Measurements from ENCODE around the gene PPIL4.
"Not testable (repeated sequence)": the region's sequence is repeated elsewhere in the genome, so short reads cannot be mapped to it uniquely, and the experiment has no call there.

PPIL4 gene

DNA sequence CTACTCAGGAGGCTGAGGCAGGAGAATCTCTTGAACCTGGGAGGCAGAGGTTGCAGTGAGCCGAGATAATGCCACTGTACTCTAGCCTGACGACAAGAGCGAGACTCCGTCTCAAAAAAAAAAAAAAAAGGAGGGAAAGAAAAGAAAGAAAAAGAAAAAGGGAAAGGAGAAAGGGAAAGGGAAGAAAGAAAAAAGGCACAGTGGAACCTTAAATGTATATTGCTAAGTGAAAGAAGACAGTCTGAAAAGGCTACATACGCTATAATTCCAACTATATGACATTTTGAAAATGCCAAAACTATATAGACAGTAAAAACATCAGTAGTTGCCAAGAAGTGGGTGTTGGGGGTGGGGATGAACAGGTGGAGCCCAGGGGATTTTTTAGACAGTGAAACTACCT is 16.2 kb downstream of the PPIL4 start:
- no peak for DNase-seq (ENCODE audit: low spot score)

DNA sequence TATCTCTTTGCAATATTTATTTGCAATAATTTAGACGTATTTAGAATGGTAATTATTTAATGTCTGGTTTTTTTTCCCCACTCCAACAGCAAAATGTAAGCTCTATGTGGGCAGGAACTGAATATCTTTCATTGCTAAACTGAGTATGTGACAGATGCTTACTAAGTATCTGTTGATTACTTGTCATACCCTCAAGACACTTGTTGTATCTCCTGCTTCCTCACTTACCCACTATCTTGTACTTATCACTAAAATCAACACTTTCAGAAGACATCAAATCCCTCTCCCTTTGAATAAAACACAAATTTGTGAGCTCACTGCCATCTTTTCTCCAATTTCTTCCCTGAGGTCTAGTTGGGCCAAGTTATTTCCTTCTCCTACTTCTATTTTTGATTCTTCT is 30.3 kb downstream of the PPIL4 start:
- no peak for DNase-seq (ENCODE audit: low spot score)

DNA sequence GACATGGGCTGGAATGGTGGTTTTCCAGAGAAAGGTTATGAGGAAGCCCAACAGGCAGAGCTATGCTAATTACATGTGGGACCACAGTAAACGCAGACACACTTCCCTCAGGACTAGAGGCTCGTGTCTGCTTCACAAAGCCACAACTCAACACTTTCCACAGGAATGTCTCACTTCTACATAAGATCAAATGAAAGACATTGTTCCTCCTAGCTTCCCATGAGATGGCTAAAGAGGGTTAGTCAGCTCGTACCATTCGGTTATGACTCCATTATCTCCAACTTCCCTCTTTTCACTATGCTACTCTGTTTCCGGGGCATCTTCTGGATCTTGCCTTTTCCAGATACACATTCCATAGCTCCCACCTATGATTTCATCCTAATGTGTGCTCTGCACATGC is 31.9 kb downstream of the PPIL4 start:
- no peak for DNase-seq (ENCODE audit: low spot score)

DNA sequence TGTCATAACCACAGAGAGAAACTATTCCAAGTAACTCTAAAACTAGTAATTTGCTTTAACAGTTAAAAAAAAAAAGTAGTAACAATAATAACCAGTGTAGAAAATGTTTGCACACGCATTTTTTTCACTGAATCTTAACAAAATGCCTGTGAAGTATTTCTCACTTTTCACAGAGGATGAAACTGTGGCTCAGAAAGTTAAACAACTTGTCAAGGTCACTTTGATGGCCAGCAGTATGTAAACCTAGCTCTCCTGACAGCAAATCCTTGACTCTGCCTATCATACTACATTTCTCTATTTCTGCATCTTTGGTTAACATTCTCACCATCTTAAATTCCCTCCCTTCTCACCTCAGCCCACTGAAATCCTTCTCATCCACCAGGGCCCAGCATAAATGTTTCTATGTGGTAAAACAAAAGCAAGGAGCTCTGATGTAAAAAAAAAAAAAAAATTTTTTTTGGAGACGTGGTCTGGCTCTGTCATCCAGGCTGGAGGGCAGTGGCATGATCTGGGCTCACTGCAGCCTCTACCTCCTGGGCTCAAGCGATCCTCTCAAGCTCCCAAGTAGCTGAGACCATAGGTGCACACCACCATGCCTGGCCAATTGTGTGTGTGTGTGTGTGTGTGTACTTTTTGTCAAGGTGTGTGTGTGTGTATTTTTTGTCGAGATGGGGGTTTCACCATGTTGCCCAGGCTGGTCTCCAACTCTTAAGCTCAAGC is 34.9 kb downstream of the PPIL4 start:
- no peak for DNase-seq (ENCODE audit: low spot score)

DNA sequence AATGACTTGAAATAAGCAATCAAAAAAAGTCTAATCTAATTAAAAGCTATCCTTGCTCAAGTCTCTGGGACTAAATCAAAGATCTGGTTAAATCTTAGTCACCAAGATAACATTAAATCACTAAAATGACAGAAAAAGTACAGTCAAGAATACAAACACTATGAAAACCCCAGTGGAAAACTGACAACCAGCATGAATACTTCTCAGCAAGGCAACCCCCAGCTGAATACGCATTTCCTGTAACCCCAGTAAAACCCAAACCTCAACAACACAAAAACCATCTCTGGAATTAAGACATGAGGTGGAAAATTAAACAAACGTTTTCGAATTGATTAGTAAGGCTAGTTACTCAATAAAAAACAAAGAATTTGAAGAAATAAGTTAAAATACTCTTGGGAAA is 37.4 kb downstream of the PPIL4 start:
- no peak for DNase-seq (ENCODE audit: low spot score)

DNA sequence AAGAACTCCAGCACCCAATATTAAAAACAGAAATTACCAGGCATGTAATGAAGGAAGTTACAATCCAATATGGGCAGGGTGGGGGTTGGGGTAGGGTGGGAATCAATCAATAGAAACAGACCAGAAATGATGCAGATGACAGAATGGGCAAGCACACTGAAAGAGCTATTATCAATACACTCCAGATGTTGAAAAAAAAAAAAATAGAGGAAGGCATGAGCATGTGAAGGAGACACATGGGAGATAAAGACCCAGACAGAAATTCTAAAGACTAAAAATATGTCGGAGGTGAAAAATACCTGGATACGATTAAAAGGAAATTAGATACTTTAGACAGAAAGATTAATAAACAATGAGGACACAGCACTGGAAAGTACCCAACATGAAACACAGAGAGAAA is 42.0 kb downstream of the PPIL4 start:
- no peak for DNase-seq (ENCODE audit: low spot score)

DNA sequence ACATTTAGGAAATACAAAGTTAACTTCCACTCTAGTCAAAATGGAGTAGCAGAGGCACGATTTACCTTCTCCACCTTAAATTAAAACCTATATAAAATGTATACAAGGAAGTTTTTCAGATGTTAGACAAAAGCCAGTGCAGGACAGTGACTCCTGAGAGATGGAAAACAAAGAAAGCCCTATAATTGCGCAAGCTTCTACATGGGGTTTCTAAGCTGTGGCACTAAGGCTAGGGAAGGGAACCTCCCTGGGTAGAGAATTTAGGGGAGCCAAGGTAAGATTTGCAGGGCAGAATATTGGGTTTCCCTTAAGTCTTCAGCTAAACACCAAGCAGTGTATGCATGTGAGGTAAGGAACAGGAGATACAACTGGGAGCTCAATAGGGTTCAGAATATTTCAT is 42.6 kb downstream of the PPIL4 start:
- no peak for DNase-seq (ENCODE audit: low spot score)

DNA sequence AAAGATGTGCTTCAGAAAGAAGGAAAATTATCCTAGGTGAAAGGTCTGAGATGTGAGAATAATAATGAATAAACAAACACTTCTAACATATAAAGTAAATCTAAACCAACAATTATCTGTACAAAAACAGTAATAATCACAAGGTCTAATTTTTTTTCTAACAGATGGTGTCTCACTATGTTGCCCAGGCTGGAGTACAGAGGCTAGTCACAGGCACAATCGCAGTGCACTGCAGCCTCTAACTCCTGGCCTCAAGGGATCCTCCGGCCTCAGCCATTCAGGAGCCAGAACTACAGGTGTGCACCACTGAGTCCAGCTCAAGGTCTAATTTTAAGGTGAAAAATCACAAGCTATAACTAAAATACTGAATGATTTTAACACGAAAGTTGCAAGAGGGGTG is 44.1 kb downstream of the PPIL4 start:
- no peak for DNase-seq (ENCODE audit: low spot score)

DNA sequence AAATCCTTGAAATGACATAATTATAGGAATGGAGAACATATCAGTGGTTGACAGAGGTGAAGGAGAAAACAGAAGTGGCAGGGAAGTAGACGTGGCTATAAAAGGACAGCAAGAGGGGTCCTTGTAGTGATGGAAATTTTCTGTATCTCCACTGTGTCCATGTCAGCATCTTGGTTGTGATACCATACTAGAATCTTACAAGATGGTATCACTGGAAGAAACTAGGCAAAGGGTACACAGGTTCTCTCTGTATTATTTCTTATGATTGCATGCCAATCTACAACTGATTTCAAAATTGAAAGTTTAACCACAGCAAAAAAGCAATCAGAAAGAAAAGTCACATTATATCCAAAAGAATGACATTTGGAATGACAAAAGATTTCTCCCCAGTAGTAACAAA is 44.6 kb downstream of the PPIL4 start:
- no peak for DNase-seq (ENCODE audit: low spot score)

DNA sequence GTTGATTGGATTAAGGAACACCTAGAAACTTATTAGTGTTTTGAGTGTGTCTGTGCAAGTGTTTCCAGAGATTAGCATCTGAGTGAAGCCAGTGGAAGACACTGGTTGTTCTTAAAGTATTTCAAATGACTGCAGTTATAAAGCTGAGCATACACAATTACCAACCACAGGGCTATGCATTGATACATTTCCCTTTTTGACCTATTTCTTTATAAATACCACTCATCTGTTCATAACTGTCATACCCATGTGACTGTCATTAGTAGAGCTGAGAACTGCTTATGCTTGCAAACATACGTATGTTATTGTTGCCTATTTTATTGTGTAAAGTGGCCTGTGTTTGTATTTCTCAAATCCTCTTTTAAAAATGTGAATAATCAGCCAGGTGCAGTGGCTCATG is 45.7 kb downstream of the PPIL4 start:
- DNase-seq (ENCODE audit: low spot score), result no peak

DNA sequence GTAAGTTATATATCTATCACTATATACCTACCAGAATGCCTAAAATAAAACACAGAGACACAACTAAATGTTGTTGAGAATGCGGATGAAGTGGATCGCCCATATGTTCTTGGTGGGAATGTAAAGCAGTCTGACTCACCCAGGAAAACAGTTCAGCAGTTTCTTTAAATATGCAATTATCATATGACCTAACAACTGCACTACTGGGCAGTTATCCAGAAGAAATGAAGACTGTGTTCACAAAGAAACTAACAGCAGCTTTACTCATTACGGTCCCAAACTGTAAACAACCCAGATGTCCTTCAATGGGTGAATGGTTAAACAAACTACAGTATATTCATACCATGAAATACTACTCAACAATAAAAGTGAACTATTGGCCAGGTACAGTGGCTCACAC is 46.8 kb downstream of the PPIL4 start:
- DNase-seq (ENCODE audit: low spot score), result peak; percentile 26

DNA sequence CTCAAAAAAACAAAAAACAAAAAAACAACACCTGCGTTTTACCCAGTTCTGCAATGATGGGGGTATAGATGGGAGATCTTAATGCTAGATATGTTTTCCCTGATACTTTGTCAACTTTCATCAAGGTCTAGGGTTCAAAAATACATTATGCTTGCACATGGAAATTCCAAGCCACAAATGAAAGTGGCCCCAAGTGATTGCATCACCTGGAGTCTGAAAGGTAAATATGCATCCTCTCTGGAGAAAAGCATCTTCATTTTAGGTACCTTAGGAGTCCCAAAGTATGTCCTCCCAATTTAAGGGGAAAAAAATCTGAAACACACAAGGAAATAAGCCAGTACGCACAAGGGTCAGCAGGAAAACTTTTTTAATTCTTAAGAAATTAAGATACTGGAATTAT is 48.5 kb downstream of the PPIL4 start:
- DNase-seq (ENCODE audit: low spot score), result no peak

DNA sequence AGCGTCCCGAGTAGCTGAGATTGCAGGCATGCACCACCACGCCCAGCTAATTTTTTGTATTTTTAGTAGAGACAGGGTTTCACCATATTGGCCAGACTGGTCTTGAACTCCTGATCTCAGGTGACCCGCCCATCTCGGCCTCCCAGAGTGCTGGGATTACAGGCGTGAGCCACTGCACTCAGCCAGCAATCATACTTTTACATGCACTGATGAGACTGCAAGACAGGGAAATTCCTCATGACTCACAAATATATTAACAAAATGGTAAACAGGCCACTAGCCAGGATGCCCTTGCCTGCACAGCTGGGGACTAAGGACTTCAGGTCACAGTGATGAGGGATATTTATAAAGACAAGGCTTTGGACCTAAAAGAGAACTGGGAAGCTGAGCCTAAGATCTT is 49.2 kb downstream of the PPIL4 start:
- peak; percentile 86 for DNase-seq (ENCODE audit: low spot score)

DNA sequence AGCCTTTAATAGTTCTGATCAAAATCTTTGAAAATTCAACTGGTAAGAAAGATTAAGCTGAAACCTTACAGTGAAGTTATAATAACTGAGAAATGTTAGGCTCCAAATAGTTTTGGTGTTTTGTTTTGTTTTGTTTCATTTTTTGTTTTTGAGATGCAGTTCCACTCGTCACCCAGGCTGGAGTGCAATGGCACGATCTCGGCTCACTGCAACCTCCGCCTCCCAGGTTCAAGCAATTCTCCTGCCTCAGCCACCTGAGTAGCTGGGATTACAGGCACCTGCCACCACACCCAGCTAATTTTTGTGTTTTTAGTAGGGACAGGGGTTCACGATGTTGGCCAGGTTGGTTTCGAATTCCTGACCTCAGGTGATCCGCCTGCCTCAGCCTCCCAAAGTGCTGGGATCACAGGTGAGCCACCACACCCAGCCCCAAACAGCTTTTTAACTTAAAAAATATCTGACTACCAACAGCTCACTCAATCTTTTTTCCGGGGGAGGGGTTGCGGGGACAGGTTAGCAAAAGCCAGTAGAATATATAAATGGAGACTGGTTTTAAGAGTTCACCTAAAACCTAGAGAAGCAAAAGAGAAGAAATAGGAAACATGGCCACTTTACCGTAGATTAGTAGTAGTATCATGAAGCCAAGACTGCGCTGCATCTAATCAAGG is 50.4 kb downstream of the PPIL4 start:
- DNase-seq (ENCODE audit: low spot score), result not testable (repeated sequence)

DNA sequence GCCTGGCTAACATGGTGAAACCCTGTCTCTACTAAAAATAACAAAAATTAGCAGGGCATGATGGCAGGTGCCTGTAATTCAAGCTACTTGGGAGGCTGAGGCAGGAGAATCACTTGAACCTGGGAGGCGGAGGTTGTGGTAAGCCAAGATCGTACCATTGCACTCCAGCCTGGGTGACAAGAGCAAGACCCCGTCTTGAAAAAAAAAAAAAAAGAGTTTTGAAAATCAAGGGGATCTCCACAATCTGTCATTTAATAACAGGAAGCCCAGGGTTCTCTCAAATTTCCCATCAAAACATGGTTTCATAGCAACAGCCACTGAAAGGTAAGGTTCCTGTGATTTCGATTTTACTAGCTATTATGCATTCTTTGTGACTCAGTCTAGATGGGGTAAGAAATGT is 51.0 kb downstream of the PPIL4 start:
- peak; percentile 16 for DNase-seq (ENCODE audit: low spot score)

DNA sequence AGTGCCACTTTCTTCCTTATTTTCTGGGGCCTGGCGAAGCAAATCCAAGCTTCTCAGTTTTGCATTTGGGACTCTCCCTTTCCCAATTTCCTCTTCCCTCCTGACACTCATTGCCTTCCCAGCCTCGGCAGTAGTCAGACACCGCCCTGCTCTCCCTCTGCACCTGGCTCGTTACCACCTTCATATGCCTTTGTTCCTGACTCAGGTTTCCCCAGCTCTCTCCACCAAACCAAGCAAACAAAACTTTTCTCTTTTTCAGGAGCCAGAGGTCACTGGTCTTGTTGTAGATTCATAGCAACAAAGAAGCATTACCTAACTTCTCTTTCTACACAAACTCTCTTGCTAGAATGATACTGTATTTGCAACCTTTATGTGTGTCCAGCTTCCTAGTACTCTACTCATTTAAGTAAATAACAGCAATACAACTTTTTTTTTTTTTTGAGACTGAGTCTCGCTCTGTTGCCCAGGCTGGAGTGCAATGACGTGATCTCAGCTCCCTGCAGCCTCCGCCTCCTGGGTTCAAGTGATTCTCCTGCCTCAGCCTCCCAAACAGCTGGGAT is 52.0 kb downstream of the PPIL4 start:
- no peak for DNase-seq (ENCODE audit: low spot score)

DNA sequence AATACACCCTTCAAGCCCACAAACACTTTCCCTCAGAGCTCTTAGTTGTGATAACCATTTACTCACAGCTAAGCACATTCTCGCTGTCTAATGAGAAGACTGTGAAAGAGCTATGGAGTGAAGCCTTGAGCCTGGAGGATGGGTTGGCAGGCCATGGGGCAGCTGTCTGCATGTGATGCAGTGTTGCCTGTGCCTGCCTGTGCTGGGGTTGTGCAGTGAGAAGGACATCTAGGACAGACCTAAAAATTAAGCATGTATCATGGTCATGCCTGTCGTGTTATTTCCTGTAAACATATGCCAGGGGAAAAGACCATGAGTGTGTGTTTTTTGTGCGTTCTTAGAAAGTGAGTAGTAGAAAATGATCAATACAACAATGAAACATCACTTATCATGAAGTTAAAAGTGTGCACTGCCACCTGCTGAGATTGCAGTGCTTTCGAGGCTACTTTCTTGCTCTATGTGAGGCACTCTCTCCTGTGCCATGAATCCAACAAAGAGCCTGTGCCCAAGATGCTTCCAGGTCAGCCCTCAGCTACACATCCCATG is 53.0 kb downstream of the PPIL4 start:
- no peak for DNase-seq (ENCODE audit: low spot score)

DNA sequence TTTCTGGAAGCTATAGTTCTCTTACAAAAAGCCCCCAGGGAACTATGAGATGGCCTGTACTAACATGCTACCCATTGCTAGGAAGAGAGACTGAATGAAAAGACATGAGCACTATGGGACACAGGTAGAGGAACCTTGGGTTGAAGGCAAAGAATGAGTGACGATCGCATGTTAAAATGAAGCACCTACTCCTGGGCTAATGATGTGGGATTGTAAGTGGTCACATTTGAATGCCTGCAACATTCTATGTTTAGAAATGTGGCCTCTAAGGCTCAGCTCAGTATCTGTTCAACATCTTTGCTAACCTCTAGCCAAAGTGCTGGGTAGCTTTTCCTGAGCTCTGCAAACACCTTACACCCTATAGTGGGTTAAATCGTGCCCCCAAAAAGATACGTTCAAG is 55.9 kb downstream of the PPIL4 start:
- DNase-seq (ENCODE audit: low spot score), result no peak

DNA sequence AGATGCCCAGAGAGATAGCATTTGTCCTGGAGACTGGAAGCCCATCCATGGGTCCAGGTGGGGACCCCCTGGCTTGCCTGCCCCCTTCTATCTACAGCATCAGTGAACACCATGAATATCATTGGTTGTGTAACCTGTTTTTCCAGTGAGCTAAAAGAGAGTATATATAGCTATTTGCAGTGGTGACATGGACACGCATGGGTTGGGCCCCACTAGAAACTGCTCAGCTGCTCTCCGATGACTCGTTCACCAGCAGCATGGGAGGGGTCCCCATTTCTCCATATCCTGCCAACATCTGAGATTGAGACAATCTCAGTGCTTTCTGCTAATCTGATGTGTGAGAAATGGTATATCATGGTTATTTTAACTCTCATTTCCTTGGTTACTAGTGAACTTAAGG is 57.0 kb downstream of the PPIL4 start:
- no peak for DNase-seq (ENCODE audit: low spot score)

DNA sequence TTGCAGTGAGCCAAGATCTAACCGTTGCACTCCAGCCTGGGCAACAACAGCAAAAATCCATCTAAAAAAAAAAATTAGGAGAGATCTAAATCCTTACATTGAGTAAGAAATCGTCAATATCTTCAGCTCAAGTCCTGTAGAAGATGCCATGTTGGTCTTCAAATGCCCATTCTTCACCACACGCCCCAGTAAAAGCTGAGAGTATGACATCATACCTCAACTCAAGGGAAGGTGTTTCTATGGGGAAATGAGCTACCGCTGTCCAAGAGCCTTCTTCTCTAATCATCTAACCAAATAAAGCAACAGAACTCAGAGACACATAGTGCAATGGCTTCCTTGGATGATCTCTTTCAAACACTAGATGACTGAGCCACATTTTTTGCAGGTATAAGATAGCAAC is 58.5 kb downstream of the PPIL4 start:
- DNase-seq (ENCODE audit: low spot score), result no peak

DNA sequence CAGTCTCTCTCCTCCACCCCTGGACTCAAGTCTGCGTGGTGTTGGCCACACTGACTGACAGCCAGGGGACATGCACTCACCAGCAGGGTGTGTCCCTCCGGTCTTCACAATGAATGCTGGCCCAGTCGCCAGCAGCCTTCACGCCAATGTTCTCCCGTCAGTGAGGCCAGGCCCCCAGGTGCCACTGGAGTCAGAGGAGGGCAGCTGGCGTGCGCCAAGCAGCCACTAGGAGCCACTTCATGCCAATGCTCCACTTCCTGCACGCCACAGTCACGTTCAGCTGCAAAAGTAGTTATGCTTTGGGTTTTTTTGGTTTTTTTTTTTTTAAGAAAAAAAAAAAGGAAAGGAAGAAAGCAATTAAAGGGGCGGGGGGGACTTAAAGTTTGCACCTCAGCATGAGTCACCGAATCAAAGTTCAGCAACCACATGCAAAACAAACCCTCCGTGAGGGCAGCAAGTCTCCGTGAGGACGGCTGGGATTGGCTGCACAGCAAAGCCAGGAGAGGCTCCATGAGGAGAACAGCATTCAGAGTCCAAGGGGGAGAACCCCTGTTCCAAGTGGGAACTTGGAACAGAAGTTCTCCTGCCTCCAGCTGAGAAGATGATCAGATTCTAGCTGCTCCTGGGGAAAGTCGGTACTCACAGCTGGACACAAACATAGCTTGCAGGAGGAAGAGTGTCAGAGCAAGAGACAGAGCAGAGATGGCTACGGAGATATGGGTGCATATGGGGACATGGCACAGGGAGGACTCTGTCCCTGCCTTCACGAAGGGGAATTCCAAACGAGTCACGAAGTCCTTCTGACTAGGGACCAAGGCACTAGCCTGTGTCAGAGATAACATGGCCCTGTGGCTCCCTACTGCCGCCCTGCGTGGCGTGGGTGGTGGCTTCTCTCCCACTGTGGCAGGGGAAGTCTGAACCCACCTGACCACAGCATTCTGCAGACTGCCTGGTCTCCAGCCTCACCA is 60.8 kb downstream of the PPIL4 start, which contains the start of gene ZC3H12D:
Gene ZC3H12D, minus strand, starts transcription at position 282 of the 968 bp plus-strand sequence. CDS start 10,471 bp downstream, outside the sequence.
- DNase-seq (ENCODE audit: low spot score), result peak; percentile 63
